Endothelial cell of umbilical vein (primary cell): ENCODE data around the gene ASB14. TPM values are rescaled to one million over a fixed set of nuclear protein-coding genes. Genes with fewer than 3 reads are reported as not detected.
"Not testable (repeated sequence)": the region's sequence is repeated elsewhere in the genome, so short reads cannot be mapped to it uniquely, and the experiment has no call there.

Experiments
- Bru-seq: library from RNA; stranded (reverse); fragments of 400-500 nt; gene quantifications from one replicate; lab custom pipeline; 2021; lab: Mats Ljungman, UMichigan
- BruChase-seq, 2 experiments: library from RNA; stranded (reverse); fragments of 400-500 nt; gene quantifications; one replicate each; lab custom pipeline; 2021; lab: Mats Ljungman, UMichigan
- BruUV-seq: library from RNA; stranded (reverse); fragments of 400-500 nt; replicated peaks from 2 replicates; lab custom pipeline; 2021; lab: Mats Ljungman, UMichigan
- CTCF ChIA-PET: fragments of 300-600, 350-600 bp; sonication (Branson Sonifier 250); formaldehyde crosslinking; loops from one replicate; lab custom pipeline; 2021; ENCODE audit warnings: antibody characterized with exemption, inconsistent platforms; lab: Charles Lee
- POLR2A ChIA-PET: fragments of 300-600, 350-600 bp; sonication (Branson Sonifier 250); formaldehyde crosslinking; loops from one replicate; lab custom pipeline; 2021; ENCODE audit warnings: antibody characterized with exemption, inconsistent platforms; lab: Charles Lee
- DNase-seq: peaks from one replicate; pipeline ENCODE4 v3.0.0-alpha.2; 2011; ENCODE audit warnings: low read depth, low spot score
- FAIRE-seq: peaks from 2 replicates; lab custom pipeline; 2011; peaks lifted over from hg19 to GRCh38; lab: Jason Lieb, UNC
- H2AFZ ChIP-seq: 2 replicates; pipeline ENCODE4 v1.6.0; 2012; ENCODE audit warnings: low read depth, low read length, control low read depth, inconsistent platforms
- H3K27ac ChIP-seq: 2 replicates; pipeline ENCODE4 v1.5.1; 2011; ENCODE audit warnings: low read depth, mild to moderate bottlenecking, control low read depth, low read length, moderate library complexity; ENCODE audit not compliant: insufficient read depth
- H3K27me3 ChIP-seq, 2 experiments: 2 replicates each; pipeline versions ENCODE4 v1.6.0 to v1.6.1; 2011; ENCODE audit warnings: low read length in 2 of 2, mixed read lengths in 1 of 2; ENCODE audit not compliant: control insufficient read depth in 2 of 2, insufficient read depth in 2 of 2
- H3K36me3 ChIP-seq, 2 experiments: 2 replicates in 1 of 2; 3 replicates in 1 of 2; pipeline ENCODE4 v1.5.1; 2011; ENCODE audit warnings: low read length in 2 of 2, mild to moderate bottlenecking in 1 of 2, moderate library complexity in 1 of 2; ENCODE audit not compliant: control insufficient read depth in 2 of 2, insufficient read depth in 2 of 2; ENCODE audit errors: extremely low read depth in 1 of 2
- H3K4me1 ChIP-seq: 3 replicates; pipeline ENCODE4 v1.5.1; 2011; ENCODE audit warnings: mild to moderate bottlenecking, low read length; ENCODE audit not compliant: control insufficient read depth, insufficient read depth; ENCODE audit errors: extremely low read depth
- H3K4me2 ChIP-seq: 2 replicates; pipeline ENCODE4 v1.6.1; 2011; ENCODE audit warnings: low read length, control low read depth, mixed read lengths; ENCODE audit not compliant: insufficient read depth
- H3K4me3 ChIP-seq, 3 experiments: fragments of 200-600 bp in 1 of 3; sonication (generic), shearing (Covaris generic) in 1 of 3; replicated peaks in 1 of 3; 2 replicates each; pipeline ENCODE4 v1.5.1; 2011 to 2016; ENCODE audit warnings: control low read depth in 3 of 3, low read length in 3 of 3, mild to moderate bottlenecking in 2 of 3, inconsistent platforms in 1 of 3, low read depth in 1 of 3, moderate library complexity in 1 of 3; ENCODE audit not compliant: insufficient read depth in 1 of 3
- H3K79me2 ChIP-seq: 2 replicates; pipeline ENCODE4 v1.6.0; 2012; ENCODE audit warnings: low read length, inconsistent platforms; ENCODE audit not compliant: control insufficient read depth, insufficient read depth
- H3K9ac ChIP-seq: replicated peaks from 2 replicates; pipeline ENCODE3; 2011; ENCODE audit warnings: low read length, control low read depth; ENCODE audit not compliant: insufficient read depth; ENCODE audit errors: extremely low read depth
- H3K9me1 ChIP-seq: replicated peaks from 3 replicates; pipeline ENCODE4 v1.6.0; 2011; ENCODE audit warnings: mild to moderate bottlenecking, low read length; ENCODE audit not compliant: control insufficient read depth, insufficient read depth; ENCODE audit errors: extremely low read depth
- H3K9me3 ChIP-seq: replicated peaks from 2 replicates; pipeline ENCODE4 v1.5.1; 2012; ENCODE audit warnings: low read length, inconsistent platforms; ENCODE audit not compliant: control insufficient read depth, insufficient read depth
- H4K20me1 ChIP-seq: replicated peaks from 2 replicates; pipeline ENCODE3; 2011; ENCODE audit warnings: mild to moderate bottlenecking, low read length; ENCODE audit not compliant: control insufficient read depth, insufficient read depth; ENCODE audit errors: extremely low read depth
- EZH2 ChIP-seq: IDR thresholded peaks from 2 replicates; pipeline ENCODE4 v1.6.1; 2012; ENCODE audit warnings: borderline replicate concordance, low read depth, mild to moderate bottlenecking, moderate library complexity, low read length, inconsistent platforms; ENCODE audit not compliant: severe bottlenecking
- FOS ChIP-seq: IDR thresholded peaks from 2 replicates; pipeline ENCODE4 v1.6.1; 2011; ENCODE audit warnings: mild to moderate bottlenecking, low read length, moderate library complexity, borderline replicate concordance; ENCODE audit not compliant: insufficient read depth
- GATA2 ChIP-seq: IDR thresholded peaks from 2 replicates; pipeline ENCODE4 v1.7.0; 2011; ENCODE audit warnings: low read depth, mild to moderate bottlenecking, moderate library complexity, mixed read lengths, low read length; ENCODE audit not compliant: insufficient read length, insufficient read depth
- MYC ChIP-seq: IDR thresholded peaks from one replicate; pipeline ENCODE4 v1.6.1; 2011; ENCODE audit warnings: mild to moderate bottlenecking, low read depth, low read length
- POLR2A ChIP-seq: IDR thresholded peaks from 2 replicates; pipeline ENCODE4 v1.6.1; 2012; ENCODE audit warnings: low read depth, mild to moderate bottlenecking, control low read depth, low read length
- dilution Hi-C: fragments of 300-500 bp; cut with MboI; formaldehyde crosslinking; loops from one replicate; pipeline ENCODE4 v1.15.0; 2019; ENCODE audit warnings: low sequenced_read_pairs; ENCODE audit not compliant: extremely low pct_ligation_motif_present
- intact Hi-C: fragments of 100-400 bp; cut with micrococcal nuclease; formaldehyde crosslinking; loops from one replicate; pipeline ENCODE4 v1.10.0; 2022
- long read RNA-seq: library from polyadenylated mRNA; stranded (forward); transcript quantifications from one replicate; pipeline ENCODE4 v2.0.0, GENCODE V29; 2021
- polyA minus RNA-seq, 3 experiments: library from RNA; depleted of rRNA, polyadenylated mRNA; stranded (reverse); fragments of >200 nt; gene quantifications; 1 replicate in 1 of 3; 2 replicates in 2 of 3; pipeline ENCODE4 v1.2.3, GENCODE V29; 2011
- polyA plus RNA-seq, 4 experiments: library from polyadenylated mRNA; depleted of rRNA in 3 of 4; stranded (reverse) in 3 of 4; unstranded in 1 of 4; fragments of >200 nt; gene quantifications; 2 replicates each; pipeline versions ENCODE4 v1.2.1 to v1.2.3, GENCODE V29; 2011 to 2012; ENCODE audit warnings: missing spikeins in 1 of 4
- total RNA-seq: library from RNA; stranded (reverse); gene quantifications from 2 replicates; pipeline ENCODE4 v1.2.3, GENCODE V29; 2021

Gene ASB14
- total RNA-seq (not detected in 2 replicates), polyA plus RNA-seq (0.01 TPM in 1 of 2 replicates, not detected in the other), polyA minus RNA-seq (not detected in 2 replicates), Bru-seq, nascent RNA (percentile 7 among the genes with signal in this experiment), BruChase-seq, experiment 1, labeled RNA remaining after a 6-hour chase (percentile 4 among the genes with signal in this experiment), BruChase-seq, experiment 2, labeled RNA remaining after a 2-hour chase (not detected)
- not detected in 2 replicates for polyA plus RNA-seq (2011; cell fraction: cytosol; rRNA removed)
- not detected in 2 replicates for polyA plus RNA-seq (2011; cell fraction: nucleus; rRNA removed)
- polyA plus RNA-seq (2012): 0.17 and 0.26 TPM in 2 replicates
- polyA minus RNA-seq (2011; cell fraction: cytosol; rRNA and poly(A)+ RNA removed): not detected
- 0.34 TPM in 1 of 2 replicates, not detected in the other for polyA minus RNA-seq (2011; cell fraction: nucleus; rRNA and poly(A)+ RNA removed)
- long read RNA-seq, partial matches to known transcripts: 0 of 5 reads
- long read RNA-seq, other reads (novel, unspliced or antisense): 5 of 5 reads

- Histone ChIP-seq H3K9ac (no peak within 1 kb of the TSS), H3K79me2 (no peaks in the 10 kb centered on the region), H3K9me1 (no peaks in the 10 kb centered on the region), H2AFZ (no peak within 1 kb of the TSS), H3K27ac (no peak within 1 kb of the TSS), H3K27me3 (no peaks in the 10 kb centered on the region), H3K4me3 (no peak within 1 kb of the TSS), H3K9me3 (no peaks in the 10 kb centered on the region), H4K20me1 (no peaks in the 10 kb centered on the region), H3K4me2 (no peak within 1 kb of the TSS), H3K36me3 (no peaks in the 10 kb centered on the region), H3K4me1 (no peaks in the 10 kb centered on the region)
- CTCF ChIA-PET: no interaction called here
- dilution Hi-C loops (no loop called here), intact Hi-C loops (no loop called here)
- no peak for FAIRE-seq
- no peak for DNase-seq
- BruUV-seq: no TSS peak
- POLR2A ChIA-PET: no interaction called here
- TF ChIP-seq POLR2A: no peak
- no peak for TF ChIP-seq GATA2
- TF ChIP-seq EZH2: no peak
- TF ChIP-seq MYC: no peak
- no peak for TF ChIP-seq FOS
These were observed at the start of gene ASB14 for GRCh38 chr3:57292159-57292896. Gene ASB14, minus strand, starts transcription at chr3:57292685. Its CDS starts 652 bp downstream, at chr3:57292033.

GRCh38 chr3:57339071-57339642 is 46.7 kb upstream of the ASB14 start:
- H3K9ac ChIP-seq, H3K79me2 ChIP-seq, H3K9me1 ChIP-seq, H3K9me3 ChIP-seq, BruUV-seq, H3K4me2 ChIP-seq, POLR2A ChIA-PET, H3K4me3 ChIP-seq, DNase-seq, H2AFZ ChIP-seq, H4K20me1 ChIP-seq, dilution Hi-C loops, FAIRE-seq, H3K36me3 ChIP-seq, H3K27ac ChIP-seq, H3K4me1 ChIP-seq: not testable (repeated sequence)
- CTCF ChIA-PET: interaction anchor here (1.4 kb wide), 1 partner anchor 9 kb away, joined by 5 read pairs; no protein-coding TSS in a partner anchor
- intact Hi-C loops: loop anchor here (10.0 kb wide), 1 partner anchor 164 kb away; no protein-coding TSS in a partner anchor
- H3K27me3 ChIP-seq: peaks cover 10 to 16% of the 10 kb centered on the region in 2 experiments

- CTCF ChIA-PET: not testable (repeated sequence)
These were observed 46.0 kb upstream of the ASB14 start for GRCh38 chr3:57338272-57339070.

More at GRCh38 chr3:57338272-57339070, 46.0 kb upstream of the ASB14 start:
- FAIRE-seq, H3K27ac ChIP-seq, H4K20me1 ChIP-seq, DNase-seq, H2AFZ ChIP-seq, POLR2A ChIA-PET, H3K4me3 ChIP-seq, H3K9ac ChIP-seq, dilution Hi-C loops, BruUV-seq, H3K9me1 ChIP-seq, H3K36me3 ChIP-seq, H3K9me3 ChIP-seq, H3K4me2 ChIP-seq, H3K4me1 ChIP-seq, H3K79me2 ChIP-seq: not testable (repeated sequence)
- intact Hi-C loops: loop anchor here (10.0 kb wide), 1 partner anchor 164 kb away; no protein-coding TSS in a partner anchor
- H3K27me3 ChIP-seq: peaks cover 10 to 20% of the 10 kb centered on the region in 2 experiments
